ENCODE data around the gene LTB4R2.

Gene LTB4R2

DNA sequence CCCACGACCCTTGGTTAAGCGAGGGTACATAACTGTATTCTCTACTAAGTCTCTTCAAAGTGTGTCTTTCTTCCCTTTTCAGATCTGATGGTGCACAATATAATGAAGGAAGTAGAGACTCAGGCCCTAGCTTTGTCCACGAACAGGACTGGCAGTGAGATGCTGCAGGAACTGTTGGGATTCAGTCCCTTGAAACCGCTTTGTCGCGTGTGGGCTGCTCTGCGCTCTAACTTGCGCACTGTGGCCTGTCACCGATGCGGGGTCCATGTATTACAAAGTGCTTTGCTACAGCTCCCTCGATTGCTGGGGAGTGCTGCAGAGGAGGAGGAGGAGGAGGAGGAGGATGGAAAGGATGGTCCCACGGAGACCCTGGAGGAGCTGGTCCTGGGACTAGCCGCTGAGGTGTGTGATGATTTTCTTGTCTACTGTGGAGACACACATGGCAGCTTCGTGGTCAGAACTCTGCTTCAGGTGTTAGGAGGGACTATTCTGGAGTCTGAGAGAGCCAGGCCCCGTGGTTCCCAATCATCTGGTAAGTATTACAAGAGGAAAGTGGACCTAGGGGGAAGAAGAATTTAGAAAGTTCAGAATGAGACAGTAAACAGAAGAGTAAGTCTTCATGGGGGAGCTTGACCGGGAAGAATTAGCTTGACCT, 9.5 kb upstream of the LTB4R2 start:
- Histone ChIP-seq H3K4me3 (ENCODE audit: low read length) (peak overlapping the region; percentile 81), H3K27me3 (ENCODE audit: control insufficient read depth, insufficient read depth, low read length) (no peaks in the 10 kb centered on the region), H3K4me1 (ENCODE audit: control insufficient read depth, insufficient read depth, low read length) (no peaks in the 10 kb centered on the region), H3K36me3 (ENCODE audit: control insufficient read depth, insufficient read depth, low read length) (peaks cover 22% of the 10 kb centered on the region), H3K9me3 (ENCODE audit: control insufficient read depth, insufficient read depth, low read length) (no peaks in the 10 kb centered on the region), H3K27ac (ENCODE audit: low read length) (no peak overlapping the region)
- no peak for DNase-seq (ENCODE audit: low read depth, low spot score)
- no CpG with 5 or more reads among the region's 16 CpGs for WGBS (ENCODE audit: insufficient coverage, insufficient read length)

GRCh38 chr14:24304019-24304387, 5.9 kb upstream of the LTB4R2 start:
- H3K4me1 ChIP-seq (ENCODE audit: control insufficient read depth, insufficient read depth, low read length): no peaks in the 10 kb centered on the region
- H3K4me3 ChIP-seq (ENCODE audit: low read length): no peak overlapping the region
- H3K27ac ChIP-seq (ENCODE audit: low read length): no peak overlapping the region
- no peak for DNase-seq (ENCODE audit: low read depth, low spot score)
- no peaks in the 10 kb centered on the region for H3K27me3 ChIP-seq (ENCODE audit: control insufficient read depth, insufficient read depth, low read length)
- WGBS (ENCODE audit: insufficient coverage, insufficient read length): no CpG with 5 or more reads among the region's 11 CpGs
- no peaks in the 10 kb centered on the region for H3K9me3 ChIP-seq (ENCODE audit: control insufficient read depth, insufficient read depth, low read length)
- peaks cover 33% of the 10 kb centered on the region for H3K36me3 ChIP-seq (ENCODE audit: control insufficient read depth, insufficient read depth, low read length)

GRCh38 chr14:24307156-24307574, 2.8 kb upstream of the LTB4R2 start:
- no CpG with 5 or more reads among the region's 11 CpGs for WGBS (ENCODE audit: insufficient coverage, insufficient read length)
- no peak for DNase-seq (ENCODE audit: low read depth, low spot score)
- Histone ChIP-seq H3K27me3 (ENCODE audit: control insufficient read depth, insufficient read depth, low read length) (no peaks in the 10 kb centered on the region), H3K4me1 (ENCODE audit: control insufficient read depth, insufficient read depth, low read length) (peaks cover 4% of the 10 kb centered on the region; the same call in 1 of the 2 replicates), H3K4me3 (ENCODE audit: low read length) (no peak overlapping the region), H3K9me3 (ENCODE audit: control insufficient read depth, insufficient read depth, low read length) (no peaks in the 10 kb centered on the region), H3K27ac (ENCODE audit: low read length) (no peak overlapping the region), H3K36me3 (ENCODE audit: control insufficient read depth, insufficient read depth, low read length) (peaks cover 26% of the 10 kb centered on the region)

- Histone ChIP-seq H3K9me3 (ENCODE audit: control insufficient read depth, insufficient read depth, low read length) (no peaks in the 10 kb centered on the region), H3K4me3 (ENCODE audit: low read length) (no peak within 1 kb of the TSS), H3K27me3 (ENCODE audit: control insufficient read depth, insufficient read depth, low read length) (no peaks in the 10 kb centered on the region), H3K36me3 (ENCODE audit: control insufficient read depth, insufficient read depth, low read length) (peaks cover 25% of the 10 kb centered on the region), H3K4me1 (ENCODE audit: control insufficient read depth, insufficient read depth, low read length) (peaks cover 4% of the 10 kb centered on the region; the same call in 1 of the 2 replicates), H3K27ac (ENCODE audit: low read length) (no peak within 1 kb of the TSS)
- no peak for DNase-seq (ENCODE audit: low read depth, low spot score)
- no CpG with 5 or more reads among the region's 6 CpGs for WGBS (ENCODE audit: insufficient coverage, insufficient read length)
Measured at GRCh38 chr14:24307575-24308341, 2.2 kb upstream of the LTB4R2 start, which contains the start of gene CIDEB. Gene CIDEB, minus strand, starts transcription at chr14:24307977. Its CDS starts 119 bp downstream, at chr14:24307858.

- peaks cover 4% of the 10 kb centered on the region; the same call in 1 of the 2 replicates for H3K4me1 ChIP-seq (ENCODE audit: control insufficient read depth, insufficient read depth, low read length)
- DNase-seq (ENCODE audit: low read depth, low spot score): no peak
- H3K27me3 ChIP-seq (ENCODE audit: control insufficient read depth, insufficient read depth, low read length): no peaks in the 10 kb centered on the region
- no peak overlapping the region for H3K4me3 ChIP-seq (ENCODE audit: low read length)
- peaks cover 23% of the 10 kb centered on the region for H3K36me3 ChIP-seq (ENCODE audit: control insufficient read depth, insufficient read depth, low read length)
- H3K27ac ChIP-seq (ENCODE audit: low read length): no peak overlapping the region
- WGBS (ENCODE audit: insufficient coverage, insufficient read length): no CpG with 5 or more reads among the region's 7 CpGs
- H3K9me3 ChIP-seq (ENCODE audit: control insufficient read depth, insufficient read depth, low read length): no peaks in the 10 kb centered on the region
Measured at GRCh38 chr14:24308342-24309124, 1.4 kb upstream of the LTB4R2 start.

DNA sequence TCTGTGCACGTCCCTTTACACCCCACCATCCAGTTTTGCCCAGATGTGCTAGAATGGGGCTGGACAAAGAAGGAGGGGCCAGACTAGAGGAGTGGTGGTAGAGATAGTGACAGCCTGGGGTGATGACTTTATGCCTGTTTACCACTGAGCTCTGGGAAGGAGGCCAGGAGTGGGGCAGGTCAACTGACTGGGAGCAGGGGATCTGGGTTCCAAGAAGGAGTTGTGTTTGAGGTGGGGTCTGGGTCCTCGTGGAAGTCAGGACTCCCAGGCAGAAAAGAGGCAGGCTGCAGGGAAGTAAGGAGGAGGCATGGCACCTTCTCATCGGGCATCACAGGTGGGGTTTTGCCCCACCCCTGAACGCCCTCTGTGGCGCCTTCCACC, 315 bp downstream of the LTB4R2 start:
- Histone ChIP-seq H3K4me1 (ENCODE audit: control insufficient read depth, insufficient read depth, low read length) (peaks cover 4% of the 10 kb centered on the region; the same call in 1 of the 2 replicates), H3K36me3 (ENCODE audit: control insufficient read depth, insufficient read depth, low read length) (peaks cover 11% of the 10 kb centered on the region; the same call in 1 of the 2 replicates), H3K9me3 (ENCODE audit: control insufficient read depth, insufficient read depth, low read length) (no peaks in the 10 kb centered on the region), H3K27me3 (ENCODE audit: control insufficient read depth, insufficient read depth, low read length) (no peaks in the 10 kb centered on the region), H3K27ac (ENCODE audit: low read length) (no peak overlapping the region), H3K4me3 (ENCODE audit: low read length) (no peak overlapping the region; the same call in 1 of the 2 replicates)
- WGBS (ENCODE audit: insufficient coverage, insufficient read length): no CpG with 5 or more reads among the region's 5 CpGs
- DNase-seq (ENCODE audit: low read depth, low spot score): no peak

DNA sequence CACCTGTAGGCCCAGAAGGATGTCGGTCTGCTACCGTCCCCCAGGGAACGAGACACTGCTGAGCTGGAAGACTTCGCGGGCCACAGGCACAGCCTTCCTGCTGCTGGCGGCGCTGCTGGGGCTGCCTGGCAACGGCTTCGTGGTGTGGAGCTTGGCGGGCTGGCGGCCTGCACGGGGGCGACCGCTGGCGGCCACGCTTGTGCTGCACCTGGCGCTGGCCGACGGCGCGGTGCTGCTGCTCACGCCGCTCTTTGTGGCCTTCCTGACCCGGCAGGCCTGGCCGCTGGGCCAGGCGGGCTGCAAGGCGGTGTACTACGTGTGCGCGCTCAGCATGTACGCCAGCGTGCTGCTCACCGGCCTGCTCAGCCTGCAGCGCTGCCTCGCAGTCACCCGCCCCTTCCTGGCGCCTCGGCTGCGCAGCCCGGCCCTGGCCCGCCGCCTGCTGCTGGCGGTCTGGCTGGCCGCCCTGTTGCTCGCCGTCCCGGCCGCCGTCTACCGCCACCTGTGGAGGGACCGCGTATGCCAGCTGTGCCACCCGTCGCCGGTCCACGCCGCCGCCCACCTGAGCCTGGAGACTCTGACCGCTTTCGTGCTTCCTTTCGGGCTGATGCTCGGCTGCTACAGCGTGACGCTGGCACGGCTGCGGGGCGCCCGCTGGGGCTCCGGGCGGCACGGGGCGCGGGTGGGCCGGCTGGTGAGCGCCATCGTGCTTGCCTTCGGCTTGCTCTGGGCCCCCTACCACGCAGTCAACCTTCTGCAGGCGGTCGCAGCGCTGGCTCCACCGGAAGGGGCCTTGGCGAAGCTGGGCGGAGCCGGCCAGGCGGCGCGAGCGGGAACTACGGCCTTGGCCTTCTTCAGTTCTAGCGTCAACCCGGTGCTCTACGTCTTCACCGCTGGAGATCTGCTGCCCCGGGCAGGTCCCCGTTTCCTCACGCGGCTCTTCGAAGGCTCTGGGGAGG, 985 bp downstream of the LTB4R2 start, which contains the start of gene LTB4R:
Gene LTB4R, plus strand, starts transcription at position 857 of the 959 bp plus-strand sequence. CDS start 4,150 bp downstream, outside the sequence.
- Histone ChIP-seq H3K4me1 (ENCODE audit: control insufficient read depth, insufficient read depth, low read length) (peaks cover 4% of the 10 kb centered on the region; the same call in 1 of the 2 replicates), H3K27ac (ENCODE audit: low read length) (no peak within 1 kb of the TSS), H3K9me3 (ENCODE audit: control insufficient read depth, insufficient read depth, low read length) (no peaks in the 10 kb centered on the region), H3K36me3 (ENCODE audit: control insufficient read depth, insufficient read depth, low read length) (peaks cover 7% of the 10 kb centered on the region; the same call in 1 of the 2 replicates), H3K4me3 (ENCODE audit: low read length) (peak within 1 kb of the TSS; percentile 45), H3K27me3 (ENCODE audit: control insufficient read depth, insufficient read depth, low read length) (no peaks in the 10 kb centered on the region)
- no CpG with 5 or more reads among the region's 99 CpGs for WGBS (ENCODE audit: insufficient coverage, insufficient read length)
- no peak for DNase-seq (ENCODE audit: low read depth, low spot score)

- no peak overlapping the region for H3K4me3 ChIP-seq (ENCODE audit: low read length)
- WGBS (ENCODE audit: insufficient coverage, insufficient read length): no CpG with 5 or more reads among the region's 1 CpG
- H3K36me3 ChIP-seq (ENCODE audit: control insufficient read depth, insufficient read depth, low read length): no peaks in the 10 kb centered on the region
- no peaks in the 10 kb centered on the region for H3K27me3 ChIP-seq (ENCODE audit: control insufficient read depth, insufficient read depth, low read length)
- no peaks in the 10 kb centered on the region for H3K9me3 ChIP-seq (ENCODE audit: control insufficient read depth, insufficient read depth, low read length)
- no peak overlapping the region for H3K27ac ChIP-seq (ENCODE audit: low read length)
- H3K4me1 ChIP-seq (ENCODE audit: control insufficient read depth, insufficient read depth, low read length): peaks cover 4% of the 10 kb centered on the region; the same call in 1 of the 2 replicates
- no peak for DNase-seq (ENCODE audit: low read depth, low spot score)
Measured at GRCh38 chr14:24311837-24312615, 2.1 kb downstream of the LTB4R2 start.
